ENCODE measurements around the gene IFNA8.
"Not testable (repeated sequence)": the region's sequence is repeated elsewhere in the genome, so short reads cannot be mapped to it uniquely, and the experiment has no call there.

The IFNA8 gene

GRCh38 chr9:21408817-21409216, at the start of gene IFNA8:
IFNA8 (plus strand) TSS chr9:21409117; CDS start chr9:21409177, 60 bp downstream.
- DNase-seq (ENCODE audit: low read depth): no peak

DNA sequence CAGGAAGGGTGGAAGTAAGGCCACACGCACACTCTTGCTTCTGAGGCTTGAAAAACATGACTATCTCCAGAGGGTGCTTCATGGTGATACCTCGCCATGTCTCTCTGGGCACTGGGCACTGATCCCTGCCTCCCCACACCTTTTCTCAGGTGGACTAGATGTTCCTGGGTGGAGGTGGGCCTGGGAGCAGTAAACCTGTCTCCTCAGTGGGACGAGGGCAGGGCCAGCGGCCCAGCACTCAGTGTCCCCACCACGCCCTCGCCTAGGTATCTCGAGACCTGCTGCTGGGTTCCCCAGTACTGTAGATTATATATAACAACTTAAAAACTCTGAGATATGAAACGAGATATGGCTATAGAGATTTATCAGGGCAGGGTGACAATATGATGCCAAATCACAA, 46.6 kb upstream of the IFNA8 start:
- no peak for DNase-seq (ENCODE audit: low read depth)

- not testable (repeated sequence) for DNase-seq (ENCODE audit: low read depth)
These were observed 41.7 kb upstream of the IFNA8 start for GRCh38 chr9:21367169-21367568.

- DNase-seq (ENCODE audit: low read depth): no peak
These were observed 41.0 kb upstream of the IFNA8 start, which contains the start of gene IFNA13 for GRCh38 chr9:21367957-21368356. IFNA13 (minus strand) TSS chr9:21368057; CDS start chr9:21368010, 47 bp downstream.

- DNase-seq (ENCODE audit: low read depth): not testable (repeated sequence)
These were observed 37.5 kb upstream of the IFNA8 start for GRCh38 chr9:21371467-21371866.

DNA sequence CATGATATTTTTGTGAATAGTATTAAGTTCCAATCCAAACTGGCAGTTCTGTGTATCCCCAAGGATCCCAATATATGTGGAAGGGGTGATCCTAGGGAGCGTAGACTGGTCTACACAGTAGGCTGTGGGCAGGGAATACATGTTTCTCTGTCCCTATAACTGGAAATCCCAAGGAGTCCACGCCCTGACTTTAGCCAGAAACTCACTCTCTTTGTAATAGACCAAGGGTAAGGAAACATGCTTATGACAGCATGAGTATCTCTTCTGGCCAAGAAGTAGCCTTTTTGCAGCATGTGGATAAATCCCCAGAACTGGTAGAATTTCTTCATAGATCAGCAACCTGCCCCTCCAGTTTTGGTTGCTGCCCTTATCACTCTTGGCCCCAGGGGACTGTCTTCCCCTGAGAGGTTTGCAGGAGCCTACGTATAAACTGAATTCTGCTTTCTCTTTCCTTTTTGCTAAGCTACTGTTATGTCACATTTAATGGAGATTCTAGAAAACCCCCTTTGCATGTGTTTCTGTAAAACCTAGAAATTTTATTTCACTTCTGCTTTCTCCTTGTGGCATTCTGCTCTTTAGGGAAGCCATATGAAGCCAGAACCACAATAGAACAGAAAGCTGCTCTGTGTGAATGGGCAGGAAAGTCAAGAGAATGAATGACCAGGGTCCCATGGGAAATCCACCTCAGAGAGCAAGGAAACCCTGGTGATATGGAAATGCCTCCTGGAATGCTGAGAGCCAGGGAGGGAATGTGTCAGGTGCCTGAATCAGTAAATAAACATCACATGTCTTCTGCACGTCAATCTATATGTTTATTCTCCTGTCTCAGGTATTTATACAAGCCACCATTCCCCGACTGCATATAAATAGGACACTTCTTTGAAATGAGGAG, 27.2 kb upstream of the IFNA8 start:
- no peak for DNase-seq (ENCODE audit: low read depth)

DNA sequence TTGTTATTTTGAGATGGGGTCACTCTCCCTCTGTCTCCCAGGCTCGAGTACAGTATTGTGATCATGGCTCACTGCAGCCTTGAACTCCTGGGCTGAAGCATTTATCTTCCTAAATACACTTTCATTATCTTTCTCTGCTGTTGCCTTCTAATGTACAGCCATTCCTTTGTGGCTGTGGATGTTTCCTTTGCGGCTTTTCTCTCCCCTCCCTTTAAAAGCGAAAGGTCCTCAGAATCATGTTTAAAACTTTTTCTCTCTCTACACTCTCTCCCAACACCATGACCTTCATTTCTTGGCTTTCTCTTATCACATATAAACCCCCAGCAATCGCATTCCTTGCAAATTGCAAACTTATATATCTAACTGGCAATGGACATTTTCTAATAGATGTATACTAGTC, 25.3 kb upstream of the IFNA8 start:
- DNase-seq (ENCODE audit: low read depth): no peak

- DNase-seq (ENCODE audit: low read depth): no peak
These were observed 23.7 kb upstream of the IFNA8 start, which contains the start of gene IFNA2 for GRCh38 chr9:21385131-21385670. IFNA2 (minus strand) TSS chr9:21385398; CDS start chr9:21385329, 69 bp downstream.

- DNase-seq (ENCODE audit: low read depth): no peak
These were observed 16.6 kb upstream of the IFNA8 start for GRCh38 chr9:21392270-21392669.

DNA sequence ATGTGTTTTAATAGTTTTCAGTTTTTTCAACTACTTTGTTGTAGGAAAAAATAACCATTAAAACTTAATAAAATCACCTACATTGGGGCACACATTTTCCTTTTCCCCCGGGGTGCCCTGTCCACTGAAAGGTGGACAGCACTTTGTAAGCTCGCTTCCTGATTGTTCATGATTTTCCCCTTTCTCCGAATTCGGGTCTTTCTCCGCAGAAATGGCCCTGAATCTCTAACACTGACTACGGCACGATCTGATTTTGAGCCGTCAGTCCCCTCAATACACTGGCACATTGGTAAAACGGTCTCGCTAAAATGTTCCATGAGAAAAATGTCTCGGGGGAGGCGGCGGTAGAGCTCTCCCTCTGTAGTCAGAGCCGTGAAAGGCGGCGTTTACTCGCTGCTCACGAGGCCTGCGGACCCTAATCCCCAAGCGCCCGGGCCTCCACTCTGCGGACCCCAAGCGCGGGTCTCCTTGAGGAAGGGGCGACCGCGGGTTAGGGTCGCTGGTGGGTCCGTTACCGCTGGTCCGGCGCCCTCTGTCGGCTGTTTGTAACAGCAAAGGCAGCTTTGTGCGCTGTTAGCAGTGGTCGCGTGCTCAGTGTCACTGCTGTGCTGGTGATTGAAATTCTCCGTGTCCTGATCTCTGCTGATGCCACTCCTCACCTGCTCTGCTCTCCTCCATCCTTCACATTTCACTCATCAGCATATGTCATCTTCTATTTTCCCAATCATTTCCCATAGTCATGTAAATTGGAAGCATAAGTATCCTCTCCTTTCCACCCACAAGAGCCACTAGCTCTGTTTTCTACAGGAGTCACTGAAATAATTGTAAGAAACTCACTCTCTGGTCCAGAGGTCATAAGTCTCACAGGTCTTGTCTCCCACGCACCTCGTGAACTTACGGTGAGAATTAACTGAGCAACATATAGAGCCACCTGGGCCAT, 12.9 kb upstream of the IFNA8 start:
- no peak for DNase-seq (ENCODE audit: low read depth)

DNA sequence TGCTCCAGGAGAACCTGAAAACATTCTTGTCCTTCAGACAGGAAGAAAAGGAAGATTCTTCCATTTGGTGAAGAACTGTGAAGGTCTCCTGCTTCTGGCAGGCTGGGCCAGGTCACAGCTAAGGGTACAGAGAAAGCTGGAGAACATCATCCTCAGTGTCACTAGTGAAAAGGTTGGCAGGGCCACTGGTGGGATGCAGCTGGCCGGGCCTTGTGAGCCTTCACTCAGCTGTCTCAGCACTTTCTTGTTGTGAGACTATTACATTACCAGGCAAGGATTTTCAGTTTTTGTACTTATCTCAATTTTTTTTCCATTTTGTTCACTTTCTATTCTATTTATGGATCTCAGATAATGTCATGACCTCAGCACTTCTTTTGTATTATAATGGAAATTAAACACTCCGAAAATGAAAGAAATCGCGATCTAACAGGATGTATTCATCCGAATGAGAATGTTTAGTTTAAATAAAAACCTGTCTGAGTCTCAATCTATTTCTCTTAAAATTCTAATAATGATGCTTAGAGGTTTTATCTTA, 9.9 kb upstream of the IFNA8 start:
- DNase-seq (ENCODE audit: low read depth): no peak

GRCh38 chr9:21399956-21400355, 9.0 kb upstream of the IFNA8 start:
- no peak for DNase-seq (ENCODE audit: low read depth)

- DNase-seq (ENCODE audit: low read depth): no peak
These were observed 6.3 kb upstream of the IFNA8 start for GRCh38 chr9:21402386-21403251.

- DNase-seq (ENCODE audit: low read depth): no peak
These were observed 4.8 kb upstream of the IFNA8 start for GRCh38 chr9:21404146-21404545.

GRCh38 chr9:21412107-21412506, 3.2 kb downstream of the IFNA8 start:
- no peak for DNase-seq (ENCODE audit: low read depth)

- no peak for DNase-seq (ENCODE audit: low read depth)
These were observed 4.2 kb downstream of the IFNA8 start for GRCh38 chr9:21413151-21413550.

GRCh38 chr9:21413624-21414023, 4.7 kb downstream of the IFNA8 start:
- DNase-seq (ENCODE audit: low read depth): no peak

DNA sequence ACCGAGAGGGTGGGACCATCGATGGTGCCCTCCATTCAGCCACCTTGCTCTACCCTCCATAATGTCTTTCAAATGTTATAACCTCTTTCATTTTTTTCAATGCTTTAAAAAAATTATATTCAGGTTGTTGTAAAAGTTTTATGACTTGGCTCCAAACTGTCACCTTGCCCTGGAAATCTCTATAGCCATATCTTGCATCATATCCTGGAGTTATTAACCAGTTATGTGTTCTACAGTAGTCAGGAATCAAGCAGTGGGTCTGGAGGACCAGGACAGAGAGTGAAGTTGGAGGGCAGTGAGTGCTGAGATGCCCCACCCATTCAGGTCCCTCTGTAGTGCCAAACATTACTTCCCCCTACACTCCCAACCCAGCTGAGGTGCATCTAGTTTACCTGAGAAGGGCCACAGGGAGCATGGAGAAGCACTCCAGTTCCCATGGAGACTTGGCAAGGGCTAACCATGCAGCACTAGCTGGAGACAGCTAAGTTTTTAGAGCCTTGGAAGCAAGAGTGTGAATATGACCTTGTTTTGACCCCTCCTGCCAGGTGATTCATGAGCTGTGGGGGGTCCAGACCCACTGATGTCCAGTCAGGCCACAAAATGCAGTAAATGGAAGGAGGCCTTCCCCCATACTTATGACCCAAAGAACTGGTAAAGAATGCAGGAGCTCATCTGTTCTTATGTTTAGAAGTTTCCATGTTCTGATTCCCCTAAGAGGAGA, 5.5 kb downstream of the IFNA8 start:
- no peak for DNase-seq (ENCODE audit: low read depth)

DNA sequence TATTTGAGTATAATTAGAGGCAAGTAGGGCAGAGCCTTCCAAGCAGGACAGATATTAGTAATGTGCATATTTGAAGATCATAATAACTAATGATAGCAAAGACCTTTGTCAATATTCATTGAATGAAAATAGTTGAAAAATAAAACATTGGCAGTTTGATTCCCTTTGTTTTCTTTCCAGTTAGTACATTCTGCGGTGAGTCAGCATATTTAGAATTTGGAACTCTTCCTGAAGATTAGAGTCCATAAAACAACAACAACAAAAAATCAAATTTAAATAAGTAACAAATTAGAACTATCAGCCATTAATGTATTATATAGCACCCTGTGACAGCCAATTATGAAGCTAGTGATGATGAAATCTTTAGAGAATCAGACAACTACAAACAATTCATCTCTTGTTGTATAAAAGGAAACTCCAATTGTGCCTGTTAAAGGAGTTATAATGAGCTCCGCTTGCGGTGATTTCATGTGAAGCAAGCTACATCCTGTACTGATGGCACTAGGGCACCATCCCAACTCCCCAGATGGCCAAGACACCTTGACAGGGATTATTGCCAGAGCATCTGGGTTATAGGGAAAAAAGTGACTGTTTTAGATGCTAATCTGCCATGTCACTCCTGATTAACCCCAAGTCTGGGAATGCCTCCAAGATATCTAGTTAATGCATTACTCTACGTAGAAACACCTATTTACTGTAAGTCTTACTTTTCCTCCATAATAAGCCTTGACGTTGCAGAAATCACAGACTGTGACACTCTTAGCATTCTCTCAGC, 6.8 kb downstream of the IFNA8 start:
- DNase-seq (ENCODE audit: low read depth): peak; percentile 9

- no peak for DNase-seq (ENCODE audit: low read depth)
These were observed 19.3 kb downstream of the IFNA8 start for GRCh38 chr9:21428235-21428634.
